ENCODE data around the gene KRTAP27-1. TPM values are rescaled to one million over a fixed set of nuclear protein-coding genes. Genes with fewer than 3 reads are reported as not detected.

Gene KRTAP27-1
- total RNA-seq, 6 experiments from 2014 or later: not detected

DNA sequence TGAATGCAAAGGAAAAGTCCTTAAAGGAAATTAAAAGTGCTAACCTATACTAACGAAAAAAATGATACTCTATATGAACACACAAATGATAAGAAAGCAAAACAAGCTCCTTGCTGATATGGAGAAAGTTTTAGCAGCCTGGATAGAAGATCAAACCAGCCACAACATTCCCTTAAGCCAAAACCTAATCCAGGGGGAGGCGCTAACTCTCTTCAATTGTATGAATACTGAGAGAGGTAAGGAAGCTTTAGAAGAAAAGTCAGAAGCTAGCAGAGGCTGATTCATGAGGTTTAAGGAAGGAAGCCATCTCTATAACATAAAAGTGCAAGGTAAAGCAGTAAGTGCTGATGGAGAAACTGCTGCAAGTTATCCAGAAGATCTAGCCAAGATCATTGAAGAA is 7.5 kb upstream of the KRTAP27-1 start:
- H3K27me3 ChIP-seq: no peaks in the 10 kb centered on the region
- 44% methylated on average over 2 of the region's 2 CpGs for WGBS (ENCODE audit: insufficient coverage, low coverage, low lambda C conversion rate, missing lambda C conversion rate)
- no peak overlapping the region for H3K27ac ChIP-seq
- H3K9me3 ChIP-seq: no peaks in the 10 kb centered on the region
- no peaks in the 10 kb centered on the region for H3K36me3 ChIP-seq
- no peak overlapping the region for H3K4me3 ChIP-seq
- intact Hi-C loops (cut with DNase I): loop anchor here (10.0 kb wide), 1 partner anchor 740 kb away; no protein-coding TSS in a partner anchor
- TF ChIP-seq, protein P1, sequence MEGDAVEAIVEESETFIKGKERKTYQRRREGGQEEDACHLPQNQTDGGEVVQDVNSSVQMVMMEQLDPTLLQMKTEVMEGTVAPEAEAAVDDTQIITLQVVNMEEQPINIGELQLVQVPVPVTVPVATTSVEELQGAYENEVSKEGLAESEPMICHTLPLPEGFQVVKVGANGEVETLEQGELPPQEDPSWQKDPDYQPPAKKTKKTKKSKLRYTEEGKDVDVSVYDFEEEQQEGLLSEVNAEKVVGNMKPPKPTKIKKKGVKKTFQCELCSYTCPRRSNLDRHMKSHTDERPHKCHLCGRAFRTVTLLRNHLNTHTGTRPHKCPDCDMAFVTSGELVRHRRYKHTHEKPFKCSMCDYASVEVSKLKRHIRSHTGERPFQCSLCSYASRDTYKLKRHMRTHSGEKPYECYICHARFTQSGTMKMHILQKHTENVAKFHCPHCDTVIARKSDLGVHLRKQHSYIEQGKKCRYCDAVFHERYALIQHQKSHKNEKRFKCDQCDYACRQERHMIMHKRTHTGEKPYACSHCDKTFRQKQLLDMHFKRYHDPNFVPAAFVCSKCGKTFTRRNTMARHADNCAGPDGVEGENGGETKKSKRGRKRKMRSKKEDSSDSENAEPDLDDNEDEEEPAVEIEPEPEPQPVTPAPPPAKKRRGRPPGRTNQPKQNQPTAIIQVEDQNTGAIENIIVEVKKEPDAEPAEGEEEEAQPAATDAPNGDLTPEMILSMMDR (IDR thresholded peaks at IDR 0.05): no peak
- no peak for TF ChIP-seq POLR2A (IDR thresholded peaks at IDR 0.05)
- no peaks in the 10 kb centered on the region for H3K4me1 ChIP-seq
- DNase-seq (no peak), ATAC-seq (no peak)

GRCh38 chr21:30340714-30341573 is 3.5 kb upstream of the KRTAP27-1 start:
- TF ChIP-seq, protein P1 (IDR thresholded peaks at IDR 0.05): peak; percentile 73 to 92 (median 83)
- no peak for TF ChIP-seq POLR2A (IDR thresholded peaks at IDR 0.05)
- H3K27me3 ChIP-seq: no peaks in the 10 kb centered on the region
- no peak for DNase-seq
- WGBS (ENCODE audit: insufficient coverage, low coverage, low lambda C conversion rate, missing lambda C conversion rate): 78% methylated on average over 2 of the region's 2 CpGs
- H3K27ac ChIP-seq: no peak overlapping the region
- H3K9me3 ChIP-seq: no peaks in the 10 kb centered on the region
- peak; percentile 69 to 74 (median 72) for ATAC-seq
- H3K36me3 ChIP-seq: no peaks in the 10 kb centered on the region
- H3K4me1 ChIP-seq: no peaks in the 10 kb centered on the region
- no peak overlapping the region for H3K4me3 ChIP-seq
- intact Hi-C loops (cut with DNase I): loop anchor here (10.0 kb wide), 1 partner anchor 744 kb away; no protein-coding TSS in a partner anchor

DNA sequence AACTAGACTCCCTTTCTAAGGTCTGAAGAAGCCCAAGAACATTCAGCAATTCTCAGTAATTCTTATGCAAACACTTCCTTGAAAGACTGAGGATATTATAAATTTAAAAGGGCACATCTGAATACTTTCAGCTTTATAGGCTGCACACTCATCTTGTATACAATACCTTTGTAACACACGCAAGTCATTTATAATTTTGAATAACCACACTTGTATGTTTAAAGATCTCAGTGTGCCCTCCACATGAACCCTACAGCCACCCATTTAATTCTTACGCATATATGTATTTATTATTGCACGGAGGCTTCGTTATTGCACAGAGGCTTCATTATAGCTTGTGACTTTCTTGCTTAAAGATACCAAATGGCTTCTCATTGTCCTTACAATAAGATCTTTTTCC is 1.2 kb upstream of the KRTAP27-1 start:
- no peaks in the 10 kb centered on the region for H3K4me1 ChIP-seq
- WGBS (ENCODE audit: insufficient coverage, low coverage, low lambda C conversion rate, missing lambda C conversion rate): 78% methylated on average over 4 of the region's 4 CpGs
- no peaks in the 10 kb centered on the region for H3K36me3 ChIP-seq
- TF ChIP-seq, protein P1 (IDR thresholded peaks at IDR 0.05): no peak
- TF ChIP-seq POLR2A (IDR thresholded peaks at IDR 0.05): no peak
- no peak overlapping the region for H3K4me3 ChIP-seq
- intact Hi-C loops (cut with DNase I): no loop called here
- ATAC-seq: no peak
- H3K27me3 ChIP-seq: no peaks in the 10 kb centered on the region
- no peaks in the 10 kb centered on the region for H3K9me3 ChIP-seq
- H3K27ac ChIP-seq: no peak overlapping the region
- no peak for DNase-seq

DNA sequence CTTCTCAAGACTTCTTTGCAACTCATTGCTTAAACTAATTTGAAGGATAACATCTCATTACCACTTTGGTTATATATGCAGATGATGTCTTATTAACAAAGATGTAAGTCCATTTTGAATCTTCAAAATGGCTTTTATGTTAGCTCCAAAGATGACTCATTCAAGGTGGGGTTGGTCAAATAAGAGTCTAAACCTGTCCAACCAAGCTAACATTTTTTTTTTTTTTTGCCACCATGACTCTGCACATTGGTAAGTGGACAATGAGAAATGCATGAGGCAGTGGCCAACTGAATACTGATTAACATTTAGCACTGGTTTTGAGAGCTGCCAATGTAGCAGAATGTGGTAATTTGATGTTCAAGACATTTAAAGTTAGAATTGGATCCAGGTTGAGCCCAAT is 278 bp upstream of the KRTAP27-1 start:
- DNase-seq (no peak), ATAC-seq (no peak)
- intact Hi-C loops (cut with DNase I): no loop called here
- no peak overlapping the region for H3K27ac ChIP-seq
- no peaks in the 10 kb centered on the region for H3K4me1 ChIP-seq
- no peaks in the 10 kb centered on the region for H3K36me3 ChIP-seq
- H3K9me3 ChIP-seq: no peaks in the 10 kb centered on the region
- TF ChIP-seq, protein P1 (IDR thresholded peaks at IDR 0.05): no peak
- no peak for TF ChIP-seq POLR2A (IDR thresholded peaks at IDR 0.05)
- H3K27me3 ChIP-seq: no peaks in the 10 kb centered on the region
- no peak overlapping the region for H3K4me3 ChIP-seq
